PC-3 (cell line): ENCODE measurements around the gene ANKS4B. TPM values are rescaled to one million over a fixed set of nuclear protein-coding genes. Genes with fewer than 3 reads are reported as not detected.

Experiments used
- ATAC-seq: fragments of 200-7000 bp; cut with Tn5 transposase; 2 replicates; pipeline ENCODE4 v1.9.1; 2020; ENCODE audit warnings: mild to moderate bottlenecking, moderate library complexity
- BruUV-seq: library from RNA; stranded (reverse); fragments of 400-500 nt; replicated peaks from 2 replicates; lab custom pipeline; 2021; lab: Mats Ljungman, UMichigan
- CTCF ChIA-PET: fragments of 300-600 bp; sonication (Branson Sonifier 250); formaldehyde crosslinking; loops from one replicate; lab custom pipeline; 2022; ENCODE audit warnings: antibody characterized with exemption; lab: Charles Lee
- POLR2A ChIA-PET: fragments of 300-600 bp; sonication (Branson Sonifier 250); formaldehyde crosslinking; loops from one replicate; lab custom pipeline; 2022; ENCODE audit warnings: antibody characterized with exemption; ENCODE audit not compliant: unreplicated experiment; lab: Charles Lee
- DNase-seq: peaks from one replicate; pipeline ENCODE4 v3.0.0-alpha.2; 2015
- H2AFZ ChIP-seq: fragments of 300-600 bp; sonication (generic); 2 replicates; pipeline ENCODE4 v1.6.0; 2016; ENCODE audit warnings: antibody characterized with exemption, low read length
- H3F3A ChIP-seq: fragments of 300-600 bp; sonication (generic); one replicate; pipeline ENCODE4 v1.6.0; 2017; ENCODE audit warnings: antibody characterized with exemption, low read length, control low read depth, mild to moderate bottlenecking; ENCODE audit not compliant: unreplicated experiment
- H3K27ac ChIP-seq: fragments of 300-600 bp; sonication (generic); 2 replicates; pipeline ENCODE4 v1.5.1; 2016; ENCODE audit warnings: mild to moderate bottlenecking, low read length
- H3K27me3 ChIP-seq: fragments of 300-600 bp; sonication (generic); 2 replicates; pipeline ENCODE4 v1.6.1; 2016; ENCODE audit warnings: low read length, mixed read lengths
- H3K36me3 ChIP-seq: fragments of 300-600 bp; sonication (generic); 2 replicates; pipeline ENCODE4 v1.6.1; 2016; ENCODE audit warnings: low read depth, mixed run types, low read length, mixed read lengths
- H3K4me1 ChIP-seq: fragments of 300-600 bp; sonication (generic); 2 replicates; pipeline ENCODE4 v1.5.1; 2016; ENCODE audit warnings: low read length; ENCODE audit not compliant: insufficient read depth
- H3K4me2 ChIP-seq: fragments of 300-600 bp; sonication (generic); 2 replicates; pipeline ENCODE4 v1.6.0; 2016; ENCODE audit warnings: low read length
- H3K4me3 ChIP-seq: fragments of 300-600 bp; sonication (generic); 2 replicates; pipeline ENCODE4 v1.5.1; 2016; ENCODE audit warnings: mild to moderate bottlenecking, low read length, mixed read lengths
- H3K79me2 ChIP-seq: fragments of 300-600 bp; sonication (generic); 2 replicates; pipeline ENCODE4 v1.6.1; 2017; ENCODE audit warnings: low read length, mixed read lengths
- H3K9ac ChIP-seq: fragments of 300-600 bp; sonication (generic); 2 replicates; pipeline ENCODE4 v1.6.0; 2016; ENCODE audit warnings: mild to moderate bottlenecking, low read length
- H3K9me2 ChIP-seq: fragments of 300-600 bp; sonication (generic); replicated peaks from 2 replicates; pipeline ENCODE4 v1.6.1; 2016; ENCODE audit warnings: mixed run types, low read length, mixed read lengths
- H3K9me3 ChIP-seq: fragments of 300-600 bp; sonication (generic); 2 replicates; pipeline ENCODE4 v1.6.1; 2016; ENCODE audit warnings: low read length, mixed read lengths
- H4K20me1 ChIP-seq: fragments of 300-600 bp; sonication (generic); 2 replicates; pipeline ENCODE4 v1.6.1; 2016; ENCODE audit warnings: low read length, mixed read lengths
- CTCF ChIP-seq: fragments of 300-600 bp; sonication (generic); conservative IDR thresholded peaks from 2 replicates; pipeline ENCODE4 v1.5.1; 2017; ENCODE audit warnings: antibody characterized with exemption, low read depth, mild to moderate bottlenecking, low read length
- EZH2 ChIP-seq: fragments of 300-600 bp; sonication (generic); IDR thresholded peaks from one replicate; pipeline ENCODE4 v1.6.1; 2017; ENCODE audit warnings: antibody characterized with exemption, mild to moderate bottlenecking, low read length; ENCODE audit not compliant: unreplicated experiment
- EZH2phosphoT487 ChIP-seq: fragments of 300-600 bp; sonication (generic); IDR thresholded peaks from 2 replicates; pipeline ENCODE4 v1.6.1; 2018; ENCODE audit warnings: mild to moderate bottlenecking, antibody characterized with exemption, low read length, borderline replicate concordance
- intact Hi-C: fragments of 100-400 bp; cut with micrococcal nuclease; formaldehyde crosslinking; loops from 2 replicates; pipeline ENCODE4 v1.9.0; 2023
- total RNA-seq: library from RNA; depleted of rRNA; stranded (reverse); fragments of >200 nt; gene quantifications from 2 replicates; pipeline ENCODE4 v1.2.3, GENCODE V29; 2014

The ANKS4B gene
- total RNA-seq, 1 experiment from 2014 or later = not detected

DNA sequence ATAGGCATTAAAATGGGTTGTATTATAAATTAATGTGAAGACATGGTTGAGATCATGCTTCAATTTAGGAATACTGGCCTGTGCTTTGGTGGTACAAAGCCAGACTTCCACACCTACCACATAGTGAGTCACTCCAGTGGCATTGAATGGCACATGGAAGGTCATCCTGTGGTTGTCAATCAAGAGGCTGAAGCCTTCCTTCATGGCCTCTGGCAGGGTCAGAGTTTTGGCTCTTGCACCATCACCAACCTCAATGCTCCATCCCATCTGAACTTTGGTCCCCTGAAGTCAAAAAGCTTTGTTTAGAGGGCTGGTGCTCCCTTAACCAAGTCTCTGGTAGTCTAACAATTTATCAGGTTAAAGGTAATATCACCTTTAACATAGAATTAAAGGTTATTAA, 28.2 kb upstream of the ANKS4B start:
- TF ChIP-seq EZH2 (no peak), CTCF (no peak), EZH2phosphoT487 (no peak)
- Histone ChIP-seq H4K20me1 (no peaks in the 10 kb centered on the region), H3K9me3 (no peaks in the 10 kb centered on the region), H3F3A (no peaks in the 10 kb centered on the region), H3K79me2 (no peaks in the 10 kb centered on the region), H3K4me1 (no peaks in the 10 kb centered on the region), H3K9ac (no peak overlapping the region), H3K27me3 (peaks cover 14% of the 10 kb centered on the region; the same call in 1 of the 2 replicates), H3K4me3 (no peak overlapping the region), H3K36me3 (no peaks in the 10 kb centered on the region), H3K9me2 (no peaks in the 10 kb centered on the region), H2AFZ (no peak overlapping the region), H3K27ac (no peak overlapping the region), H3K4me2 (no peak overlapping the region)
- ATAC-seq = no peak
- intact Hi-C loops = no loop called here
- no peak for DNase-seq
- ChIA-PET POLR2A (no interaction called here), CTCF (no interaction called here)
- no TSS peak for BruUV-seq

GRCh38 chr16:21206550-21206949, 26.9 kb upstream of the ANKS4B start:
- H3K4me1 ChIP-seq = no peaks in the 10 kb centered on the region
- H3K79me2 ChIP-seq = no peaks in the 10 kb centered on the region
- H3K36me3 ChIP-seq = no peaks in the 10 kb centered on the region
- H3K27me3 ChIP-seq = peaks cover 14% of the 10 kb centered on the region; the same call in 1 of the 2 replicates
- H3K9me3 ChIP-seq = no peaks in the 10 kb centered on the region
- intact Hi-C loops = no loop called here
- TF ChIP-seq EZH2 (no peak), CTCF (no peak), EZH2phosphoT487 (no peak)
- H4K20me1 ChIP-seq = no peaks in the 10 kb centered on the region
- H3K9me2 ChIP-seq = no peaks in the 10 kb centered on the region
- DNase-seq (no peak), ATAC-seq (no peak)
- no peak overlapping the region for H3K4me3 ChIP-seq
- ChIA-PET POLR2A (no interaction called here), CTCF (no interaction called here)
- H3K9ac ChIP-seq = no peak overlapping the region
- no peak overlapping the region for H3K27ac ChIP-seq
- H2AFZ ChIP-seq = no peak overlapping the region
- no peak overlapping the region for H3K4me2 ChIP-seq
- no peaks in the 10 kb centered on the region for H3F3A ChIP-seq
- BruUV-seq = no TSS peak

DNA sequence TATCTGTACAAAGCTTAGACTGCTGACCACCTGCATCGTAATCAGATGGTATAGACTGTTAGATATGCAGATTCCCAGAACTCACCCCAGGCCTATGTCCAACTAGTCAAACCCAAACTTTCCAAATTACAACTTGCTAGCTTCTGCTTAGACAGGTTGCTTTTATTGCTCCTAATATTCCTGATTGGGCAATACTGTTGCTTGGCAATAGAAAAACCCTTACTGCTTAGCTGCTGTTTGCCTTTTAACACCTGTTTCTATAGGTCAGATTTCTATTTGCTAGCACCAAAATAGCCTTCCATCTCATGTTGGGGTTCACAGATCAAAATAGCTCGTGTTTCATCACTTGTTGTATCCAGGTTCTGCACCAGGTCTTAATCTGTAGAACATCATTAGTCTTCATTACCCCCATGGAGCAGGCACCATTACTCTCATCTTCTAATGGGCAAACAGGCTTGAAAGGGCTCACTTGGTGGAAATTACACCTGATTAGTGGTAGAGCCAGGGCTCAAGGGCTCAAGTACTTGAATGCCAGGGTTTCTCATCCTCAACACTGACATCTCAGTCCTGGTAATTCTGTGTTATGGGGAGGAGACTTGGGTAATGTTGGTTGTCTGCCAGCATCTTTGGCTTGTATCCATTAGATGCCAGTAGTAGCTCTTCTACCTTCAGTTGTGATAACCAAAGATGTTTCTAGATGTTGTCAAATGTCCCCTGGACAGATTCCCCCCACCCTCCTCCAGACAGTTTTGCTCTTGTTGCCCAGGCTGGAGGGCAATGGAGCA, 24.9 kb upstream of the ANKS4B start:
- ATAC-seq = no peak
- DNase-seq = no peak
- no peak overlapping the region for H2AFZ ChIP-seq
- H3F3A ChIP-seq = no peaks in the 10 kb centered on the region
- no peak overlapping the region for H3K9ac ChIP-seq
- H3K9me3 ChIP-seq = no peaks in the 10 kb centered on the region
- no peaks in the 10 kb centered on the region for H3K79me2 ChIP-seq
- ChIA-PET CTCF (no interaction called here), POLR2A (no interaction called here)
- H4K20me1 ChIP-seq = no peaks in the 10 kb centered on the region
- no peaks in the 10 kb centered on the region for H3K9me2 ChIP-seq
- H3K27me3 ChIP-seq = peaks cover 8% of the 10 kb centered on the region
- no peak overlapping the region for H3K27ac ChIP-seq
- no peak overlapping the region for H3K4me2 ChIP-seq
- intact Hi-C loops = no loop called here
- BruUV-seq = no TSS peak
- H3K36me3 ChIP-seq = no peaks in the 10 kb centered on the region
- no peaks in the 10 kb centered on the region for H3K4me1 ChIP-seq
- no peak overlapping the region for H3K4me3 ChIP-seq
- TF ChIP-seq EZH2phosphoT487 (no peak), CTCF (no peak), EZH2 (no peak)
